ENCODE results near the gene RSRC2.
"Not testable (repeated sequence)": the region's sequence is repeated elsewhere in the genome, so short reads cannot be mapped to it uniquely, and the experiment has no call there.

The RSRC2 gene

DNA sequence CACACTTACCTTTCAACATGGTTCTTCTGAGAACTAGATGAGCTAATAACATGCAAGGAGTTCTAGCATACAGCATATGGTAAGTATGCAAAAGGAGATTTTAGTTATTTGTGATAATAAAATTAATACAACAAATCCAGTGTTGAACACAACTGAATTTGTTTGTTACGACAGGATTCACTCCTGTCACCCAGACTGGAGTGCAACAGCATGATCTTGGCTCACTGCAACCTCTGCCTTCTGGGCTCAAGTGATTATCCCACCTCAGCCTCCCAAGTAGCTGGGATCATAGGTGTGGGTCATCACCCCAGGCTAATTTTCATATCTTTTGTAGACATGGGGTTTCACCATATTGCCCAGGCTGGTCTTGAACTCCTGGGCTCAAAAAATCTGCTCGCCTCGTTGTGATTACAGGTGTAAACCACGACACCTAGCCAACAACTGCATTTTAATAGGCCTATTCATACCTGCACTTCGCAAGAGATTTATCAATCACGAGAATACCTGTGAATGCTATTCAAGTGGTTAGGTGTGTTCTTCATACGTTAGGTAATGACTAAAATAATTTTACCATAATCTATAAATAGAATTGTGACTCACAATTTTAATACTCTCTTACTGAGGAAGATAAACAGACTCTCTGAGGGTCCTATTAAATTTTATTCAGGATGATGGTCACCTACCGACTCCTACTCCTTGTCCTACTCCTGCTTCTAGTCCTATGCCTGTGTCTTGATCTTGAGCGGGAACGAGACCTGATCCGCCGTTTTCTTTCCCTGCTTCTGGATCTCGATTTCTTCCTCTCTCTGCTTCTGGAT is 10.0 kb downstream of the RSRC2 start:
- no peak for DNase-seq

DNA sequence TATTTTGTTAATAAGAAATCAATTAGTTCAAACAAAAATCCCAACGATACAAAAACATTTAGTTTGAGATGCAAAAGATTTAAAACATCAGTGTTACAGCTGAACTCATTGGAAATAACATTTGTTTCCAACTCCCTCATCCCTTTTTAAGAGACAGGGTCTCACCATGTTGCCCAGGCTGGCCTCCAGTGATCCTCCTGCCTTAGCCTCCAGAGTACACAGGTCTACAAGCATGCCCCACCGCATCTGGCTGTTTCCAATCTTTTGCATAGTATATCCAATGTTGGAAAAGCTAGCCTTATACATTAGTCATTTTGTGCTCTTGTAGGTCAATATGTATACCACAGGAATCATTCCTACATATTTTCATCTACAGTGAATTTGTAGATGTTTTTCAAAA is 11.5 kb downstream of the RSRC2 start:
- no peak for DNase-seq

DNA sequence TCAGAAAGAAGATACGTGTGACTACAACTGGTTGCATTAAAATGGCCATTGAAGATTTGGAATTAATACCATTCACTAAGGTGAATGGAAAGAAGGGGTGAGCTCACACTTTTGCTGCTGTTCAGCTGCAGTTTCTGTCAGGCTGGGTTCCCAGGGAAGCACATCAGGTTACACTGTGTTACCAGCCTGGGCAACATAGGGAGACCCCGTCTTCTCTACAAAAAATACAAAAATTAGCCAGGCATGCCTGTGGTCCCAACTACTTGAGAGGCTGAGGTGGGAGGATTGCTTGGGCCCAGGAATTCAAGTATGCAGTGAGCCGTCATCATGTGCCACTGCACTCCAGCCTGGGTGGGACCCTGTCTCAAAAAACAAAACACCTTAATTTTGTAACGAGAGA is 13.1 kb downstream of the RSRC2 start:
- no peak for DNase-seq

DNA sequence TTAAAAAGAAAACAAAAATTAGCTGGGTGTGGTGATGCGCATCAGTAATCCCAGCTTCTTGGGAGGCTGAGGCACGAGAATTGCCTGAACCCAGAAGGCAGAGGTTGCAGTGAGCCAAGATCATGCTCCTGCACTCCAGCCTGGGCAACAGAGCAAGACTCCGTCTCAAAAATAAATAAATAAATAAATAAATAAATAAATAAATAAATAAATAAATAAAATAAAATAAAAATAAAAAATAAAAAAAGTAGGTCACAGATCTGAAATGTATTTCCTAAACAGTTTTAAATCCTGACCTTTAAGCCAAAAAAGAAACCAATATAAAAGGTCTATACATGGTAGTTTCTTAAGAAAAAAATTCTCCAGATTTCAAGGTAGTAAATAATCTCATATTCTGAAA is 13.7 kb downstream of the RSRC2 start:
- DNase-seq = not testable (repeated sequence)

DNA sequence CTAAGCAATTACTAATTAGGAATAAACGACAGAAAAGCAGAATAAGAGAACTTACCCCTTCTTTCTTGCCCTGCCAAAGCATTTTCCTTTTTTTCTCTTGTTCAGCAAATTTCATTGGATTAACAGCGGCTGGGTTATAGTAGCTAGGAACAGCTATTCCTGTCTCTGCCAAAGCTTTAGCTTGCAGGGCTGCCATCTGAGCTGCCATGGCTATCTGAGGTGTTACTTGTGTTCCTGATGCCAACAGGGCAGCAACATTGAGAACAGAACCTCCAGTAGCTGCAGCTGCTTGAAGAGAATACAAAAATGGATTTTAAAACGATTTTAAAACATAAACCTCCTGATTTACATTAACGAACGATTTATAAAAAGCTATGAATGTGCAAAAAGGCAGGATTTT is 18.6 kb downstream of the RSRC2 start:
- no peak for DNase-seq

DNA sequence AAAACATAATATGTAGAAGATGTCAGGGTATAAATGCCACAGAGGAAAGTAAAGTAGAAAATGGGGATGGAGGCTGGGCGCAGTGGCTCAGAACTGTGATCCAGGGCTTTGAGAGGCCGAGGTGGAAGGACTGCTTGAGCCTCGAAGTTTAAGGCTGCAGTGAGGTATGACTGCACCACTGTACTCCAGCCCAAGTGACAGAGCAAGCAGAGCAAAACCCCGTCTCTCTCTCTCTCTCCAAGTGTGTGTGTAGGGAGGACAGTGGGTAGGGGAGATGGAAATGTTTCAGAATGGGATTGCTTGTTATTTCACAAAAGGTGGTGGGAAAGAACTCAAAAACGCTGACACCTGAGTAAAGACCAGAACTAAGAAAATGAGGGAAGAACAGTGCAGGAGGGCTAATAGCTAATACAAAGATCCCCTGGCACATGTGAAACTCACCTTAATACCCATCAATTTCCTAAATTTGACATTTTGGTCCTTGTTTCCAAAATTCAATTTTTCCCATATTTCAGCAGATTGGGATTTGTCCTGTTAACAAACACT is 20.3 kb downstream of the RSRC2 start:
- DNase-seq = no peak

DNA sequence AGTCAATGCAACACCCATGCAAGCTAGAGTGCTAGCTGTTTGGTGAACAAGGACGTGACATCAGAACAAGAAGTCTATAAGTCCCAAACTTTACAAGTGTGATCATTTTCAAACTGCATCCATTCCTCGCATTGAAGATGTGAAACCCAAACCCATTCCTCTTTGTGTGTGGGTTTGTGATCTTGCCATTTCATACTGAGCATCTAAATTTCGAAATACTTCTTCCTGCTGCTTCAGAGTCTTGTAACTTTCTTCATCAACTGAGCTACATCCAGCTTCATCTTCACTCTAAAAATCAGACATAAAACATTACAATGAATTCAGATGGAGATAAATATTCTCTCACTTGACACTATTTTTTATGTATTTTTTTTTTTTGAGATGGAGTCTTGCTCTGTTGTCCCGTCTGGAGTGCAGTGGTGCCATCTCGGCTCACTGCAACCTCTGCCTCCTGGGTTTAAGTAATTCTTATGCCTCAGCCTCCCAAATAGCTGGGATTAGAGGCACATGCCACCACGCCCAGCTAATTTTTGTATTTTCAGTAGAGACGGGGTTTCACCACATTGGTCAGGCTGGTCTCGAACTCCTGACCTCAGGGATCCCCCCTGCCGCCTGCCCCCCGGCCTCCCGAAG is 21.2 kb downstream of the RSRC2 start:
- no peak for DNase-seq

DNA sequence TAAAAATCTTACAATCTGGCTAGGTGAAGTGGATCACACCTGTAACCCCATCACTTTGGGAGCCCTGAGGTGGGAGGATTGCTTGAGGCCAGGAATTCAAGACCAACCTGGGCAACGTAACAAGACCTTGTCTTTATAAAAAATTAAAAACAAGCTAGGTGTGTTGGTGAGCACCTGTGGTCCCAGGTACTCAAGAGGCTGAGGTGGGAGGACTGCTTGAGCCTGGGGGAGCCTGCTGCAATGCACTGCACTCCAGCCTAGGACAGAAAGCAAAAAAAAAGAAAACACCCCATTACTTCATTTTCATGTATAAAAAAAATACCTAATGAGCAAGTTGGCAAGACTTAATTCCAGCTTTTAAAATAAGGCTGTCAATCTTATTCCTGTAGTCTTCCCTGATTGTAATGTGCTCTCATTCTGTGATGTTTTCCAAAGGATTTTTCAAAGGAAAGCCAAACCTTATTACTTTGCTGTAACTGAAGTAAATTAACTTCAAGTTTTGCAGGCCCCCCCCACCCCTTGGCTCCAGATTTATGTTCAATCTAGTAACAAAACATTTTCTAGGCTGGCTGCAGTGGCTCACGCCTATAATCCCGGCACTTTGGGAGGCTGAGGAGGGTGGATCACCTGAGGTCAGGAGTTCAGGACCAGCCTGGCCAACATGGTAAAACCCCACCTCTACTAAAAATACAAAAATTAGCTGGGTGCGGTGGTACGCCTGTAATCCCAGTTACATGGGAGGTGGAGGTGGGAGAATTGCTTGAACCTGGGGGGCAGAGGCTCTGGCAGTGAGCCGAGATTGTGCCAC is 22.7 kb downstream of the RSRC2 start:
- DNase-seq = no peak

DNA sequence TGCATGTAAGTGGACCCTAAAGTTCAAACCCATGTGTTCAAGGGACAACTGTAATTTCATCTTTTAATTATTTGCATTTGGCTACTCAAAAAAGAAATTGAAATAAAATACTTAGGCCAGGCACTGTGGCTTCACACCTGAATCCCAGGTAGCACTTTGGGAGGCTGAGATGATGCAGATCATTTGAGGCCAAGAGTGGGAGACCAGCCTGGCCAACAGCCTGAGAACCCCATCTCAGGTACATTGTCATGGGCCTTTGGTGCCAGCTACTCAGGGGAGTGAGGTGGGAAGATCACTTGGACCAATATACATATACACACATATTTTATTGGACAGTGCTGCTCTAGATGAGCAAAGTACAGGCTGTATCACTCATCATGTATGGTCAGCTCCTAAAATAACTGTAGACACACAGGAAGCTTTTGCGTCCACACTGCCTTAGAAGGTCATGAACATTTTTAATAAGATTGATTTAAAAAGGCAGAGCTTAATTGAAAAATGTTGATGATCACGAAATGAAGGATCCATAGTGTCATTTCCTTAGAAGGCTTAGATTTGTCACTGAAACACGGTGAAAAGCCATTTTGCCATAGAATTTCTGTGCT is 23.5 kb downstream of the RSRC2 start:
- no peak for DNase-seq

DNA sequence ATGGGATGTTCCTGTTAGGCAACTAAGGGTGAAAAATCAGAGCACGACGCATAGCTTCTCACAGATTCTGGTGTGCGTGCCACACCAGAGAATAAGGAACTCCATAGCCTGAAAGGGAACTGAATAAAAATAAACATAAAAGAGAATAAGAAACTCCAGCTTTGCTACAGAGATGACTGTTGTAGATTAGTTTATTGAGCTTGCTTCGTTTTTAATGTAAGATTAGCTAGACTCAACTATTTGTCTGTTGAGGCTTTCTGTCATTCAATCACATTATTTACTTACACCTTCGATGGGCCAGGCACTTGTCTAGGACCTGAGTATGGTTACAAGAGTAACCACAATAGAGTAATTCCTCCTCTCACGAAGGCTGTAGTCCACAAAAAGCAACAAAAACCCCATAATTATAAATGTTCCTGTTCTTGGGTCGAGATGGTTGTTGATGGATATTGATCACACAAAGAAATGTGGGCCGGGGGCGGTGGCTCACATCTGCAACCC is 25.2 kb downstream of the RSRC2 start:
- DNase-seq = no peak

DNA sequence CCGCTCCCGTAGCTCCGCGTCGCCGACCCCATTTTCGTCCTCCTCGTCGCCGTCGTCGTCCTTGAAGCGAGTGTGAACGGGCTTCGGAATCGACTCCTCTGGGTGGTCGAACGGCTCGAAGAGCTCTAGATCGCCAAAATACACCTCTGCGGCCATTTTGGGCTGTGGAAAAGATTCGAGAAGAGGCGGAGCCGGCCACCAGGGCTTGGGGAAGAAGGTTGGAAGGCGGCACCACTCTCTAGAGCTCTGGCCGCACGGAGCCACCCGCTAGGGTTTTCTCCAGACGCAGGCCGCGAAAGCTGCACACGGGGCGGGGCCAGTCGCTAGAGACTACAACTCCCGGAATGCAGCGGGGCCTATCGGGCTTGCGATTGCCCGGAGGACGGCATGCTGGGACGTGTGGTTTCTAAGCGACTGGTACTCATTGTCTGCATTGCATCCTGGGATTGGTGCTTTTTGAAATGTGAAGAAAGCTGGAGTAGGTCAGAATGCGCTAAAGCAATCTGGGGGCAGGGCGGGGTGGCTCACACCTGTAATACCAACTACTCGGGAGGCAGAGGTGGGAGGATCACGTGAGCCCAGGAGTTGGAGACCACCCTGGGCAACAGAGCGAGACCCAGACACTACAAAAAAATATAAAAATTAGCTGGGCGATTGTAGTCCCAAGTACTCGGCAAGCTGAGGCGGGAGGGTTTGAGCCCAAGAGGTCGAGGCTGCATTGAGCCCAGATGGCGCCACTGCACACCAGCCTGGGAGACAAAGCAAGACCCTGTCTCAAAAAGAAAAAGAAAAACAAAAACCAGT is 25.8 kb downstream of the RSRC2 start, which contains the start of gene ZCCHC8:
TSS of gene ZCCHC8 (minus strand) at position 248 of the 804 bp plus-strand sequence. CDS start at position 156, 92 bp downstream.
- peak; percentile 97 for DNase-seq

DNA sequence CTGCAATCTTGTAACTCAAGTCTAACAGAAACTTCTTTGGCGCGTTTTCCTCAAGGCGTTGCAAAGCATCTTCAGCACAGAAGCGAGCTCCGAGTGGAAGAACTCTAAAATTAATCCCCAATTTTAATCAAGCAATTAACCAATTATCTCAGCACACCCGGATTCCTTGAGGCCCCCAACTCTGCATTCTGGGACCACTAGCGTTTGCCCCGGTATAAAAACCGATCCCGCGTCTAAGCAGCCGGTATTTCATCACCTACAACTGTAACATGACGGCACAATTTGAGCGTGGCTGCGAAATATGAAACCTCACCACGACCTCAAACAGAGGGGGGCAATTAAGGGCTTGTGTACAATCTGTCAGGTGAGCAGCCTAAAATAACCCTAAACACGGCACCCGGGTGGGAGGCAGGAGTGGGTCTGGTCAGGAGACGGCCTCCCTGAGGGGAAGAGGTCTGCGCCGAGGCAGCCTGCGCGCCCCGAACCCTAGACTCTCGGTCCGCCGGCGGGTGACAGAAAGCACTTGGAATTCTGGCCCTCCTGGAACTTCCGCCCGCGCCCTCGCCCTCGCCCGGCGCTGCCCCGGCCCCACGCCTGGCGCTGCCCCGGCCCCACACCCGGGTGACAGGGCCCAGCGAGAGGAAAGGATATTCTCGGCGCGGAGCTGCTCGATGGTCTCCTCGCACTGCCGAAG is 26.6 kb downstream of the RSRC2 start:
- peak; percentile 31 for DNase-seq

DNA sequence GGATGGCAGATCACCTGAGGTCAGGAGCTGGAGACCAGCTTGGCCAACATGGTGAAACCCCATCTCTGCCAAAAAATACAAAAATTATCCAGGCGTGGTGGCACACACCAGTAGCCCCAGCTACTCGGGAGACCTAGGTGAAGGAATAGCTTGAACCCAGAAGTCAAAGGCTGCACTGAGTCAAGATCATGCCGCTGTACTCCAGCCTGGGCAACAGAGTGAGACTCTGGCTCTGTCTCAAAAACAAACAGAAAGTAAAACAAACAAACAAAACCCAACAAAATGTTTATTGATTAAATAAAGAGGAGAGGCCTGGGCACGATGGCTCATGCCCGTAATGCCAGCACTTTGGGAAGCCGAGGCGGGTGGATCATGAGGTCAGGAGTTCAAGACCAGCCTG is 31.5 kb downstream of the RSRC2 start:
- DNase-seq = no peak

DNA sequence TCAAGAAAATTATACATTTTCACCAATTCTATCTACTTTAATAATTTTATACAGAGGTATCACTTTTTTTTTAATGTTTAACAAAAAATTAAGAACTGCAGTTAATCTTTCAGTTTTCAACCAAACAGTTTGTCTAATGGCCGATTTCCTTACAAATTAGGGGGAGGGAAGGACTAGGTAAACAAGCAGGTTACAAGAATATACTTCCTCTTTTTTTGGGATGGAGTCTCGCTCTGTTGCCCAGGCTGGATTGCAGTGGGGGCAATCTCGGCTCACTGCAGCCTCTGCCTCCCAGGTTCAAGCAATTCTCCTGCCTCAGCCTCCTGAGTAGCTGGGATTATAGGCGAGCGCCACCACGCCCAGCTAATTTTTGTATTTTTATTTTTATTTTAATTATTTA is 33.5 kb downstream of the RSRC2 start:
- DNase-seq = not testable (repeated sequence)

DNA sequence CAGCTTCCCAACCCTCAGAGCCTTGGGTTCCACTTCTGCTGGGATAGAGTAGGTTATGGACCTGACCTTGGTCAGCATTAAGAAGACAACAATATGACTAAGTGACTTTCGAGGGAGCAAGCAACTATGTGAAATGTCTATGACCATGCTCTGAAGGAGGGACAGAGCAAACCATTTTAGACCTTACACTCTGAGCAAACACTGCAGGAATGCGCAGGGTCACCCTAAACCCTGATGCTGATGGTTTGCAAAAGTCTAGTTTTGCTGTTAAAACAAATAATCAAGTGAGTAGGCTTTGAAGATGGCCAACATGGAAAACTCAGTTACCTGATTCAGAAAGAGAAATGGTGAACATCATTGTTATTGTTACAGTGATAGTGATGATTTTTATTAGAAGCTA is 34.7 kb downstream of the RSRC2 start:
- DNase-seq = no peak

DNA sequence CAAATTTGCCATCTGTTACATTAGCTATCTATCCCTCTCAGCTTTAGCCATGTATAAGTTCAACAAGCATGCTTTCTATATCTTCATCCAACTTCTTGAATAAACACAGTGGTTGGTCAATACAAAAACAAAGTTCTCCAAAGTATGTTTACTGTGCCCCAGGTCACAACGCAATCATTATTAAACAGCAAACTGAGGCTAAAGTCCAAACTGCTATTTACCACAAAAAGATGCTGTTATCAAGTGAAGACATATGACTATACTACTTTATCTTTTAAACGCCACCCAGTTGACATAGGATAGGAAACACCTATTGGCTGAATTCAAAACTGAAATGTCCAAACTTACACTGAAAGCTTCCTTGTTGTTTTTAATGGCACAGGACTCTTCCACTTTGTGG is 37.7 kb downstream of the RSRC2 start:
- DNase-seq = no peak

DNA sequence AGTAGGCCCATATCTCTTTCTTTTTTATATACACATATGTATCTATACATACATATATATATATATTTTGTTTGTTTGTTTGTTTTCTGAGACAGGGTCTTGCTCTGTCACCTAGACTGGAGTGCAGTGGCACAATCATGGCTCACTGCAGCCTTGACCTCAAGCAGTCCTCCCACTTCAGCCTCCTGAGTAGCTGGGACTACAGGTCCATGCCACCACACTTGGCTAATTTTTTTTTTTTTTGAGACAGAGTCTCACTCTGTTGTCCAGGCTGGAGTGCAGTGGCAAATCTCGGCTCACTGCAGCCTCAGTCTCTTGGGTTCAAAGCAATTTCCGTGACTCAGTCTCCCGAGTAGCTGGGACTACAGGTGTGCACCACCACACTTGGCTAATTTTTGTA is 38.9 kb downstream of the RSRC2 start:
- DNase-seq = not testable (repeated sequence)

DNA sequence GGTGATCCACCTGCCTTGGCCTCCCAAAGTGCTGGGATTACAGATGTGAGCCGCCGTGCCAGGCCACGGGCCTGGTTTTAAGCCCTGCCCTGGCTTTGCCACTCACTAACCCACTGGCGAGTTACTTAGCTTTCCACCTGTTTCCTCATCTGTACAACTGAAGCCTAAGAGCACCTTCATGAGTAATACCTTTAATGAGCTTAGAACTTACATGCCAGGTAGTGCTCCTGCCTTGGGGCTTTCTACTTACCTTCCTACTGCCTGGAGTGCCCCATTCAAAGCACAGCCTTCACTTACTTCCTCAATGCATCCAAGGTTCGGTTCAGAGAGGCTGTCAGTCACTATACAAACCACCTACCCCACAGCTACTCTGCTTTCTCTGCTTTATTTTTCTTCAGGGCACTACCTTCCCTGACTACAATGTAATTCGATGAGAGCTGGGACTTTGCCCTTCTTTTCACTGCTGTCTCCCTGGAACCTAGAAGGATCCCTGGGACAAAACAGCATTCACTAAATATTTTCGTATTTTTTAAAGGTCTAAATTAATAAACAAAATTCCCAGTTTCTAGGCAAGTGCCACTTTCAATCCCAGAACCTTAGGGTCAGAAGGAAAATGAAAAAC is 39.8 kb downstream of the RSRC2 start:
- no peak for DNase-seq

DNA sequence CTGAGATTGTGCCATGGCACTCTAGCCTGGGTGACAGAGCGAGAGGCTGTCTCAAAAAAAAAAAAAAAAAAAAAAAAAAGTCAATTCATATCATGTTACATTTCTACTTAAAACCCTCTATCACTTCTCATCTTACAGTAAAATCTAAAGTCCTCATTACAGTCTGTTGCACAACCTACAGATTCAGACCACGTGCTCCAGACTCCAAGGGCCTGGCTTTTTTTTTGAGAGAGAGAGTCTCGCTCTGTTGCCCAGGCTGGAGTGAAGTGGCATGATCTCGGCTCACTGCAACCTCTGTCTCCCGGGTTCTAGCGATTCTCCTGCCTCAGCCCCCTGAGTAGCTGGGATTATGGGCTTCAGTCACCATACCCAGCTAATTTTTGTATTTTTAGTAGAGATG is 40.4 kb downstream of the RSRC2 start:
- DNase-seq = not testable (repeated sequence)

DNA sequence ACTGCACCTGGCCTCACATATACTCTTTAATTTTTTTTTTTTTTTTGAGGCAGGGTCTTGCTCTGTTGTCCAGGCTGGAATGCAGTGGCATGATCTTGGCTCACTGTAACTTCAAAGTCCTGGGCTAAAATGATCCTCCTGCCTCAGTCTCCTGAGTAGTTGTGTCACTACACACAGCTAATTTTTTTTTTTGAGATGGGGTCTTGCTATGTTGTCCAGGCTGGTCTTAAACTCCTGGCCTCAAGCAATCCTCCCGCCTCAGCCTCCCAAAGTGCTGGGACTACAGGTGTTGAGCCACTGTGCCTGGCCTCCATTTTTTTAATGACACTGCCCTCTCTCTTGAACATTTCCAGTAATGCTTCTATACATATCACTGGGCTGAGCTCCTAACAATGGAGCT is 42.4 kb downstream of the RSRC2 start:
- not testable (repeated sequence) for DNase-seq

DNA sequence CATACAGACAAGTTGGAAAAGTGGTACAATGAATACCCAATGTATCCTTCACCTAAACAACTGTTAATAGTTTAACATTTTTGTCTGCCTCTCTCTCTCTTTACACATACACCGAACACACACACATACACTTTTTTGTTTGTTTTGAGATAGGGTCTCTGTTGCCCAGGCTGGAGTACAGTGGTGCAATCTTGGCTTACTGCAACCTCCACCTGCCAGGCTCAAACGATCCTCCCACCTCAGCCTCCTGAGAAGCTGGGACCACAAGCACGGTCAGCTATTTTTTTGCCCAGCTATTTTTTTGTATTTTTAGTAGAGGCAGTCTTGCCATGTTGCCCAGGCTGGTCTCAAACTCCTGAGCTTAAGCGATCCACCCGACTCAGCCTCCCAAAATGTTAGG is 42.8 kb downstream of the RSRC2 start:
- no peak for DNase-seq

Data from CD4-positive, alpha-beta T cell treated with Interleukin-6 for 4 hours (primary cell).